ENCODE results near the gene ACBD3. TPM values are rescaled to one million over a fixed set of nuclear protein-coding genes. Genes with fewer than 3 reads are reported as not detected.
"Not testable (repeated sequence)": the region's sequence is repeated elsewhere in the genome, so short reads cannot be mapped to it uniquely, and the experiment has no call there.

Gene ACBD3
- total RNA-seq, 4 donors from 2014 or later: 28.1 to 53.6 (median 32.6) TPM

- H3K4me1 ChIP-seq: no peaks in the 10 kb centered on the region
- 81% methylated on average over 3 of the region's 4 CpGs for WGBS
- no peaks in the 10 kb centered on the region for H3K27me3 ChIP-seq
- no peaks in the 10 kb centered on the region for H3K9me3 ChIP-seq
- no peak overlapping the region for H3K27ac ChIP-seq (replicated peaks in 1 of 4)
- H3K36me3 ChIP-seq: no peaks in the 10 kb centered on the region
- TF ChIP-seq POLR2AphosphoS5 (IDR thresholded peaks at IDR 0.05) (no peak), POLR2A (IDR thresholded peaks at IDR 0.05; ENCODE audit: low read depth) (no peak), EP300 (IDR thresholded peaks at IDR 0.05) (no peak)
- TF ChIP-seq, protein P1, sequence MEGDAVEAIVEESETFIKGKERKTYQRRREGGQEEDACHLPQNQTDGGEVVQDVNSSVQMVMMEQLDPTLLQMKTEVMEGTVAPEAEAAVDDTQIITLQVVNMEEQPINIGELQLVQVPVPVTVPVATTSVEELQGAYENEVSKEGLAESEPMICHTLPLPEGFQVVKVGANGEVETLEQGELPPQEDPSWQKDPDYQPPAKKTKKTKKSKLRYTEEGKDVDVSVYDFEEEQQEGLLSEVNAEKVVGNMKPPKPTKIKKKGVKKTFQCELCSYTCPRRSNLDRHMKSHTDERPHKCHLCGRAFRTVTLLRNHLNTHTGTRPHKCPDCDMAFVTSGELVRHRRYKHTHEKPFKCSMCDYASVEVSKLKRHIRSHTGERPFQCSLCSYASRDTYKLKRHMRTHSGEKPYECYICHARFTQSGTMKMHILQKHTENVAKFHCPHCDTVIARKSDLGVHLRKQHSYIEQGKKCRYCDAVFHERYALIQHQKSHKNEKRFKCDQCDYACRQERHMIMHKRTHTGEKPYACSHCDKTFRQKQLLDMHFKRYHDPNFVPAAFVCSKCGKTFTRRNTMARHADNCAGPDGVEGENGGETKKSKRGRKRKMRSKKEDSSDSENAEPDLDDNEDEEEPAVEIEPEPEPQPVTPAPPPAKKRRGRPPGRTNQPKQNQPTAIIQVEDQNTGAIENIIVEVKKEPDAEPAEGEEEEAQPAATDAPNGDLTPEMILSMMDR (IDR thresholded peaks at IDR 0.05): no peak
- intact Hi-C loops (cut with DNase I): no loop called here
- DNase-seq (ENCODE audit: extremely low spot score): no peak
- H3K4me3 ChIP-seq: no peak overlapping the region
Observed at GRCh38 chr1:226203655-226204054, 17.1 kb upstream of the ACBD3 start.

DNA sequence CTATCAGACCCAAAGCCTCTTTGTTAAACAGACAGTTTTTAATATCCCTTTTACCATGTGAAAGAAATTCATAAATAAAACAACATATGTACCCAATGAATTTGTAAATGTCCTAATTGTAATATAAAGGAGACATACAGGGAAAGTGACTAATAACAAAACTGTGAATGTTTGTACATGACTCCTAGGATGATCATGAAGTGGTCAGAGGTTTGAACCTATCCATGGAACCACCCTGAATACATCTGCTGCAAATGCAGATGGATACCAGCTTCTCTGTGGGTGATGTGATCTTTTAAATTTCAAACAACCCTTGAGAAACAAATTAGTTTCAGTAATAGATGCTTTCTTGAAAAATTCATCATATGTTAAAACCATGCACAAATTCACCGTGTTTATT is 16.7 kb upstream of the ACBD3 start:
- TF ChIP-seq POLR2AphosphoS5 (IDR thresholded peaks at IDR 0.05) (no peak), EP300 (IDR thresholded peaks at IDR 0.05) (no peak)
- no peak for DNase-seq (ENCODE audit: extremely low spot score)
- no peaks in the 10 kb centered on the region for H3K27me3 ChIP-seq
- WGBS: 88% methylated on average over 1 of the region's 1 CpG
- H3K36me3 ChIP-seq: no peaks in the 10 kb centered on the region
- H3K4me1 ChIP-seq: no peaks in the 10 kb centered on the region
- no peak overlapping the region for H3K4me3 ChIP-seq
- H3K27ac ChIP-seq (replicated peaks in 1 of 4): no peak overlapping the region
- H3K9me3 ChIP-seq: no peaks in the 10 kb centered on the region
- intact Hi-C loops (cut with DNase I): no loop called here

DNA sequence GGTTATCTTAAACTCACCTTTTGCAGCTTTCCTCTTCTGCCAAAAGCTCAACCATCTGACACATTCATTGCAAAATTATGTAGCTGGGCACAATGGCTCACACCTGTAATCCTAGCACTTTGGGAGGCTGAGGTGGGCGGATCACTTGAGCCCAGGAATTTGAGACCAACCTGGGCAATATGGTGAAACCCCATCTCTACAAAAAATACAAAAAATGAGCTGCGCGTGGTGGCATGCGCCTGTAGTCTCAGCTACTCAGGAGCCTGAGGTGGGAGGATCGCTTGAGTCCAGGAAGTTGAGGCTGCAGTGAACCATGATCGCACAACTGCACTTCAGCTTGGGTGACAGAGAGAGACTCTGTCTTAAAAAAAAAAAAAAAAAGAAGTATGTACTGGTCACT is 16.1 kb upstream of the ACBD3 start:
- H3K27me3 ChIP-seq; H3K9me3 ChIP-seq; H3K4me3 ChIP-seq; intact Hi-C loops (cut with DNase I); H3K36me3 ChIP-seq; H3K27ac ChIP-seq (replicated peaks in 1 of 4); DNase-seq (ENCODE audit: extremely low spot score); H3K4me1 ChIP-seq: not testable (repeated sequence)
- WGBS: 88% methylated on average over 6 of the region's 6 CpGs

GRCh38 chr1:226202246-226202645 is 15.7 kb upstream of the ACBD3 start:
- Histone ChIP-seq H3K27me3 (no peaks in the 10 kb centered on the region), H3K4me1 (no peaks in the 10 kb centered on the region), H3K36me3 (no peaks in the 10 kb centered on the region), H3K27ac (replicated peaks in 1 of 4) (no peak overlapping the region), H3K9me3 (no peaks in the 10 kb centered on the region), H3K4me3 (no peak overlapping the region)
- WGBS: 92% methylated on average over 3 of the region's 3 CpGs
- TF ChIP-seq, protein P1 (IDR thresholded peaks at IDR 0.05): no peak
- no peak for TF ChIP-seq EP300 (IDR thresholded peaks at IDR 0.05)
- no peak for TF ChIP-seq POLR2A (IDR thresholded peaks at IDR 0.05; ENCODE audit: low read depth)
- no peak for TF ChIP-seq POLR2AphosphoS5 (IDR thresholded peaks at IDR 0.05)
- no peak for DNase-seq (ENCODE audit: extremely low spot score)
- intact Hi-C loops (cut with DNase I): no loop called here

DNA sequence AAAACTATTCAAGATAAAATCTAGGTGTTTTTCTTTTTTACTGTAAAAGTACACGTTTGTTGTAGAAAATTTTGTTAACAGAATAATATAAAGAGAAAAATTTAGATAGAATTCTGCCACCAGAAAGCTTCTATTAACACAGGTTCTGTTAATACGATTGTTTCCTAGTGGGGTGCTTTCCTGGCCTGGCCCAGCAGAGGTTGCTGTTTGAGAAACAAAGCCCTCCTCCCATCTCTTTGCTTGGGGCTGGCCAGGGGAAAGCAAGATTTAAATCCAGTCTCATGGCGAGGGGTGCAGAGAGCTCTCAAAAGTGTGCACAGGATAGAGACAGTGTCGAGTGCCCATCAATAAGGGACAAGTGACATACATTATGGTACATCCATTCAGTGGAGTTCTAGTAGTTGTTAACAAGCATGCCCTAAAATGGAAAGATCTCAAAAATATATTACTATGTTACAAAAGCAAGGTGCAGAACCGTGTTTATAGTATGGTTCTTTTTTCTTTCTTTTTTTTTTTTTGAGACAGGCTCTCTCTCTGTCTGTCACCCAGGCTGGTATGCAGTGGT is 14.6 kb upstream of the ACBD3 start:
- no peak overlapping the region for H3K4me3 ChIP-seq
- no peaks in the 10 kb centered on the region for H3K36me3 ChIP-seq
- 71% methylated on average over 5 of the region's 5 CpGs for WGBS
- H3K27ac ChIP-seq (replicated peaks in 1 of 4): no peak overlapping the region
- H3K9me3 ChIP-seq: no peaks in the 10 kb centered on the region
- no peak for DNase-seq (ENCODE audit: extremely low spot score)
- intact Hi-C loops (cut with DNase I): no loop called here
- no peaks in the 10 kb centered on the region for H3K4me1 ChIP-seq
- H3K27me3 ChIP-seq: no peaks in the 10 kb centered on the region
- TF ChIP-seq POLR2AphosphoS5 (IDR thresholded peaks at IDR 0.05) (no peak), POLR2A (IDR thresholded peaks at IDR 0.05; ENCODE audit: low read depth) (no peak), EP300 (IDR thresholded peaks at IDR 0.05) (no peak)
- TF ChIP-seq, protein P1 (IDR thresholded peaks at IDR 0.05): no peak

DNA sequence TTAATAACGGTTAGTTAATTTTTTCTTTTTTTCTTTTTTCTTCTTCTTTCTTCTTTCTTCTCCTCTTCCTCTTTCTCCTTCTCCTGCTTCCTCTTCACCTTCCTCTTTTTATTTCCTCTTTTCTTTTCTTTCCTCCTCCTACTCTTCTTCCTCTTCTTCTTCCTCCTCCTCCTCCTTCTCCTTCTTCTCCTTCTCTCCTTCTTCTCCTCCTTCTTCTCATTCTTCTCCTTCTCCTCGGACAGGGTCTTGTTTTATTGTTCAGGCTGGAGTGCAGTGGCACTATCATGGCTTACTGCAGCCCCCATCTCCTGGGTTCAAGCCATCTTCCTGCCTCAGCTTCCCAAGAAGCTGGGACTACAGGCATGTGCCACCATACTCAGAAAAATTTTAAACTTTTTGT is 13.4 kb upstream of the ACBD3 start:
- H3K27me3 ChIP-seq: no peaks in the 10 kb centered on the region
- WGBS: 75% methylated on average over 2 of the region's 2 CpGs
- no peaks in the 10 kb centered on the region for H3K9me3 ChIP-seq
- no peaks in the 10 kb centered on the region for H3K36me3 ChIP-seq
- TF ChIP-seq EP300 (IDR thresholded peaks at IDR 0.05) (no peak), POLR2A (IDR thresholded peaks at IDR 0.05; ENCODE audit: low read depth) (no peak), POLR2AphosphoS5 (IDR thresholded peaks at IDR 0.05) (no peak)
- TF ChIP-seq, protein P1 (IDR thresholded peaks at IDR 0.05): no peak
- no peak overlapping the region for H3K27ac ChIP-seq (replicated peaks in 1 of 4)
- DNase-seq (ENCODE audit: extremely low spot score): no peak
- H3K4me3 ChIP-seq: no peak overlapping the region
- H3K4me1 ChIP-seq: no peaks in the 10 kb centered on the region
- intact Hi-C loops (cut with DNase I): no loop called here
